GM12878 (cell line): ENCODE data around the gene ANKDD1B. TPM values are rescaled to one million over a fixed set of nuclear protein-coding genes. Genes with fewer than 3 reads are reported as not detected.

ENCODE experiments used
- ATAC-seq: fragments of 200-7000 bp; cut with Tn5 transposase; 3 replicates; pipeline ENCODE4 v1.9.1; 2020; ENCODE audit warnings: mild to moderate bottlenecking, moderate library complexity
- BruUV-seq: library from RNA; stranded (reverse); fragments of 400-500 nt; replicated peaks from 2 replicates; lab custom pipeline; 2021; lab: Mats Ljungman, UMichigan
- CTCF ChIA-PET: fragments of 300-600 bp; sonication (Branson Sonifier 250); formaldehyde crosslinking; extraction: SDS; loops from one replicate; lab custom pipeline; 2021; ENCODE audit warnings: inconsistent platforms; lab: Yijun Ruan, JAX
- POLR2A ChIA-PET: fragments of 350-600 bp; formaldehyde crosslinking; extraction: SDS; loops from one replicate; lab custom pipeline; 2021; ENCODE audit warnings: inconsistent platforms; lab: Charles Lee
- RAD21 ChIA-PET: fragments of 300-600 bp; sonication (Branson Sonifier 250); formaldehyde crosslinking; loops from one replicate; lab custom pipeline; 2023; ENCODE audit warnings: antibody characterized with exemption; ENCODE audit not compliant: unreplicated experiment; lab: Charles Lee
- SMC1A ChIA-PET: fragments of 300-600 bp; sonication (Branson Sonifier 250); formaldehyde crosslinking; loops from one replicate; lab custom pipeline; 2023; ENCODE audit not compliant: unreplicated experiment, uncharacterized antibody; lab: Charles Lee
- DNase-seq: peaks from one replicate; pipeline ENCODE4 v3.0.0-alpha.2; 2011; ENCODE audit warnings: low read depth, low spot score
- FAIRE-seq: peaks from 3 replicates; lab custom pipeline; 2011; peaks lifted over from hg19 to GRCh38; lab: Jason Lieb, UNC
- H2AFZ ChIP-seq: 2 replicates; pipeline ENCODE4 v1.6.0; 2011; ENCODE audit warnings: low read depth, low read length, control low read depth; ENCODE audit not compliant: control insufficient read depth
- H3K27ac ChIP-seq: 2 replicates; pipeline ENCODE4 v1.5.1; 2011; ENCODE audit warnings: control low read depth; ENCODE audit not compliant: control insufficient read depth, insufficient read depth
- H3K27me3 ChIP-seq, 2 experiments: replicated peaks in 1 of 2; 2 replicates each; pipeline versions ENCODE4 v1.6.0 to v1.6.1; 2011; ENCODE audit warnings: low read length in 1 of 2; ENCODE audit not compliant: control insufficient read depth in 2 of 2, insufficient read depth in 2 of 2
- H3K36me3 ChIP-seq, 2 experiments: 2 replicates each; pipeline ENCODE4 v1.5.1; 2011; ENCODE audit warnings: low read length in 1 of 2; ENCODE audit not compliant: control insufficient read depth in 2 of 2, insufficient read depth in 2 of 2
- H3K4me1 ChIP-seq: 2 replicates; pipeline ENCODE4 v1.6.1; 2011; ENCODE audit warnings: mild to moderate bottlenecking, low read length, moderate library complexity, mixed read lengths; ENCODE audit not compliant: control insufficient read depth, insufficient read depth
- H3K4me2 ChIP-seq: 2 replicates; pipeline ENCODE4 v1.6.0; 2011; ENCODE audit warnings: control low read depth; ENCODE audit not compliant: control insufficient read depth, insufficient read depth
- H3K4me3 ChIP-seq: fragments of 200-600 bp; sonication (generic); 2 replicates; pipeline ENCODE4 v1.5.1; 2016
- H3K79me2 ChIP-seq: 2 replicates; pipeline ENCODE4 v1.6.0; 2011; ENCODE audit warnings: low read length; ENCODE audit not compliant: control insufficient read depth, insufficient read depth
- H3K9ac ChIP-seq: 2 replicates; pipeline ENCODE4 v1.8.0; 2011; ENCODE audit warnings: low read length, control low read depth, mixed read lengths; ENCODE audit not compliant: control insufficient read depth, insufficient read depth
- H3K9me3 ChIP-seq: replicated peaks from 3 replicates; pipeline ENCODE4 v1.5.1; 2011; ENCODE audit warnings: mild to moderate bottlenecking, low read length; ENCODE audit not compliant: control insufficient read depth, insufficient read depth
- H4K20me1 ChIP-seq: 2 replicates; pipeline ENCODE4 v1.6.0; 2011; ENCODE audit not compliant: control insufficient read depth, insufficient read depth
- CEBPZ ChIP-seq: fragments of 150-350 bp; IDR thresholded peaks from 2 replicates; pipeline ENCODE4 v1.6.1; 2016; ENCODE audit warnings: low read depth, low read length
- HDAC2 ChIP-seq: fragments of 200-600 bp; sonication (generic); IDR thresholded peaks from 2 replicates; pipeline ENCODE4 v1.6.1; 2017
- KAT2A ChIP-seq: conservative IDR thresholded peaks from 2 replicates; pipeline ENCODE4 v1.6.1; 2011; ENCODE audit warnings: low read depth, low read length; ENCODE audit not compliant: control insufficient read depth
- MTA3 ChIP-seq: IDR thresholded peaks from 2 replicates; pipeline ENCODE4 v1.6.1; 2012; ENCODE audit warnings: low read length, inconsistent platforms, borderline replicate concordance
- PKNOX1 ChIP-seq: fragments of 450-650 bp; IDR thresholded peaks from 2 replicates; pipeline ENCODE4 v1.6.1; 2016; ENCODE audit warnings: mild to moderate bottlenecking
- RFX5 ChIP-seq: IDR thresholded peaks from 2 replicates; pipeline ENCODE4 v1.6.1; 2011; ENCODE audit warnings: low read depth, low read length, improper control_type of control experiment
- SREBF2 ChIP-seq: IDR thresholded peaks from 2 replicates; pipeline ENCODE4 v1.6.1; 2012; ENCODE audit warnings: mild to moderate bottlenecking, low read length
- ZBTB4 ChIP-seq: fragments of 450-650 bp; formaldehyde crosslinking; IDR thresholded peaks from 2 replicates; pipeline ENCODE4 v1.4.0; 2022; ENCODE audit warnings: mild to moderate bottlenecking, moderate library complexity
- ZNF592 ChIP-seq: fragments of 450-650 bp; IDR thresholded peaks from 2 replicates; pipeline ENCODE4 v1.6.1; 2017; ENCODE audit warnings: mild to moderate bottlenecking, moderate library complexity
- WGBS: methylation state at CpG from one replicate; pipeline ENCODE4 v1.1.6; 2016; ENCODE audit warnings: low lambda C conversion rate; ENCODE audit not compliant: insufficient replicate concordance, insufficient coverage; ENCODE audit errors: missing lambda C conversion rate; 5-methylcytosine and 5-hydroxymethylcytosine counted together
- in situ Hi-C: fragments of 300-500 bp; cut with MboI; formaldehyde crosslinking; loops from 9 replicates; pipeline ENCODE4 v1.14.3; 2018; ENCODE audit warnings: mixed read lengths
- intact Hi-C: fragments of 100-400 bp; cut with micrococcal nuclease; formaldehyde crosslinking; loops from one replicate; pipeline ENCODE4 v1.14.2; 2022; ENCODE audit not compliant: unreplicated experiment
- polyA plus RNA-seq, 11 experiments: library from polyadenylated mRNA; depleted of rRNA in 4 of 11; unstranded in 6 of 11; stranded (reverse) in 5 of 11; fragments of >200 nt; fragmentation: Nextera tagmentation in 4 of 11; fragmentation: Illumina TruSeq in 1 of 11; extraction: Ambion mirVana in 4 of 11; extraction: Trizol in 1 of 11; gene quantifications; 1 replicate in 1 of 11; 2 replicates in 10 of 11; pipeline versions ENCODE4 v1.2.1 to v1.2.3, GENCODE V29; 2011 to 2016; ENCODE audit warnings: inconsistent platforms in 2 of 11, missing spikeins in 2 of 11, low read depth in 1 of 11
- total RNA-seq, 4 experiments: library from RNA; depleted of rRNA in 3 of 4; stranded (reverse); fragments of >200 nt in 3 of 4; fragmentation: Illumina TruSeq in 1 of 4; extraction: Trizol in 1 of 4; gene quantifications; 2 replicates each; pipeline versions ENCODE4 v1.2.1 to v1.2.3, GENCODE V29; 2013 to 2021

ANKDD1B gene
- total and polyA plus RNA-seq, 10 of the 15 experiments (the other 5 are each of a cell fraction or from before 2014, with no cell fraction given) = 0.34 to 2.4 (median 0.80) TPM

GRCh38 chr5:75617736-75618352, 6.6 kb downstream of the ANKDD1B start:
- H3K36me3 ChIP-seq = no peaks in the 10 kb centered on the region
- no peaks in the 10 kb centered on the region for H3K9me3 ChIP-seq
- BruUV-seq = no TSS peak
- H2AFZ ChIP-seq = no peak overlapping the region
- FAIRE-seq (no peak), DNase-seq (no peak), ATAC-seq (no peak)
- ChIA-PET RAD21 (no interaction called here), POLR2A (interaction anchor here (0.6 kb wide), 1 partner anchor 203 kb away, joined by 3 read pairs; no protein-coding TSS in a partner anchor), CTCF (interaction anchor here (1.0 kb wide), 1 partner anchor 63 kb away, joined by 3 read pairs; no protein-coding TSS in a partner anchor), SMC1A (no interaction called here)
- no peak overlapping the region for H3K27ac ChIP-seq
- no peaks in the 10 kb centered on the region for H3K27me3 ChIP-seq
- intact Hi-C loops = no loop called here
- no peak overlapping the region for H3K9ac ChIP-seq
- H3K4me3 ChIP-seq = no peak overlapping the region
- no peaks in the 10 kb centered on the region for H3K79me2 ChIP-seq
- H4K20me1 ChIP-seq = no peaks in the 10 kb centered on the region
- WGBS = 94% methylated on average over 5 of the region's 5 CpGs
- H3K4me2 ChIP-seq = no peak overlapping the region
- no peaks in the 10 kb centered on the region for H3K4me1 ChIP-seq
- in situ Hi-C loops = no loop called here
- no peak for TF ChIP-seq PKNOX1
- no peak for TF ChIP-seq MTA3
- no peak for TF ChIP-seq ZNF592
- no peak for TF ChIP-seq CEBPZ
- TF ChIP-seq ZBTB4 = no peak
- no peak for TF ChIP-seq HDAC2
- no peak for TF ChIP-seq KAT2A
- TF ChIP-seq RFX5 = no peak
- TF ChIP-seq SREBF2 = no peak
